ENCODE measurements around the gene IL23R.

DNA sequence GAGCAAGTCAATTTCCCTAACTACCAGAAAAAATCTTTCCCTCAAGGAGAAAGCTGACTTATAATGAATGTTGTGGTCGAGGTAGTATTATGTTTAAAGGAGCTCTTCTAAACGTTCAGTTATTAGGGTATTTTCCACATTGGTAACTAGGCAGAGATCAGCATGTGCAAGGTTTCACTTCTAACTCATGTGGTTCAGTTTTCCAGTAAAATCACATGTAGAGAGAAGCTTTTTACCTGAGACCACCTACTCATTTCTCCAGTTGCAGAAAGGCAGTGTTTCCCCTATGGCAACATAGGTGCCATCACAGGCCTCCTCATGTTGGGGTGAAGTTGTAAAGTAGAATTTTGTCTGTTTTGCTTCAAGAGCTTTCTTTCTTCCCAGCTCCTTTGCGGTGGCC, 23.7 kb downstream of the IL23R start:
- TF ChIP-seq TAF1 (IDR thresholded peaks at IDR 0.05; ENCODE audit: borderline replicate concordance, low read depth, low read length) (no peak), POLR2A (IDR thresholded peaks at IDR 0.05; ENCODE audit: low read depth, low read length) (no peak)
